OCI-LY1 (cell line): ENCODE data around the gene AICDA.

Experiments used
- CTCF ChIP-seq: fragments of 200-600 bp; sonication (generic), shearing (Covaris generic); IDR thresholded peaks from 2 replicates; pipeline ENCODE4 v1.5.1; 2017; ENCODE audit warnings: mild to moderate bottlenecking, antibody characterized with exemption, low read length, moderate library complexity, mixed read lengths
- EZH2 ChIP-seq: fragments of 200-600 bp; sonication (generic), shearing (Covaris generic); IDR thresholded peaks from 2 replicates; pipeline ENCODE4 v1.8.0; 2017; ENCODE audit warnings: borderline replicate concordance, mixed run types, mild to moderate bottlenecking, antibody characterized with exemption, low read length, moderate library complexity, mixed read lengths

GRCh38 chr12:8615206-8615605, 2.5 kb upstream of the AICDA start:
- TF ChIP-seq EZH2: no peak
- no peak for TF ChIP-seq CTCF
